ENCODE measurements around the gene ADGRB2.
A peak's percentile ranks its signal among the peaks of the same experiment; 100 is the strongest.

ADGRB2 gene

DNA sequence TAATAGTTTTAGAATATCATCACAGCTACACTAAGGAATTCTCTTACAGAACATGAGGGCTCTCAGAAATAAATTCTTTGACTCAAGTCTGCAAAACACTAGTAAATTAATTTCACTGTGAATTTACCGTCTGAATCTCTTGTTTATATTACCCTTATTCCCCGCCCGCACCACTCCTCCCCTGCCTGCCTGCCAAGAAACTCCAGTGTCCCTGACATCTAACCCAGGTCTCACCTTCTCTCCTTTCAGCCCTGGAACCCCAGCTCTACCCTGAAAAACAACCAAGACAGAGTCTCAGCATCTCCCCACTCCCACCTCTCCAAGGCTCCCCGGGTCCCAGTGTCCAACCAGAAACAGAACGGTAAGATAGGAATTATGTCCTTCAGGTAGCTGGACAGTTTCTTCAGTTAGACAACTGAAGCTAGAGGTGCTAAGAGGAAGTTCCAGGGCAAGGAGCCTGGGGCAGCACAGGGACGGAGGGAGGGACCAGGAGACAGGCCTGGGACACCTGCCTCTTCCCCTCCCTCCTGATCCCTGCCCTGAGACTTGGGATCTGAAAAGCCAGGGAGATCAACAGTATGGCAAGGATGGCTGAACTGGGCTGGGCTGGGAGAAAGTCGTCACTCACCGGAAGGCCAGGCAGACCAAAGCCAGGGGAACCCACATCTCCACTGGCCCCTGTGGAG is 75.8 kb downstream of the ADGRB2 start:
- Mint-ChIP-seq H3K9me3 (no peaks in the 10 kb centered on the region), H3K27me3 (ENCODE audit: low read depth) (peaks cover 4% of the 10 kb centered on the region), H3K4me1 (peaks cover 40% of the 10 kb centered on the region), H3K4me3 (no peak overlapping the region), H3K27ac (peak overlapping the region; percentile 7 to 77 (median 55)), H3K36me3 (ENCODE audit: low read depth) (no peaks in the 10 kb centered on the region)
- TF ChIP-seq CTCF (IDR thresholded peaks at IDR 0.05; ENCODE audit: unreplicated experiment in 3 of 3), result no peak

DNA sequence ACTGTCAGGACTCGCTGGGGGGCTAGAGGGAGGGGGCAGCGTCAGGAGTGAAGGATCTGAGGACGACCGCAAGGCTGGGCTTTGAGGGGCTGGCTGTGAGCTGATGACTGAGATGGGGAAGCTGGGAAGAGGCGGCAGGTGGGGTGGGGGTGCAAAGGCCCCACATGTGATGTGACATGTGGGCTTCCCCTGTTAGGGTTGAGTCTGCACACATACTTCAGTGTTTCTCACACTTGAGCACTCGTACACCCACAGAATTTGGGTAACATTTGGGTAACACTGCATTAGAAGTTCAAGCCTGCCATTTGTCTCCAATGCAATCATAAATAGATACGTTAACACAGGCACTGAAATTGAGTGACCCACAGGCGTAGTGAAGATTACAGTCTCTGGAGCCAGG is 76.5 kb downstream of the ADGRB2 start:
- Mint-ChIP-seq H3K4me3 (no peak overlapping the region), H3K36me3 (ENCODE audit: low read depth) (no peaks in the 10 kb centered on the region), H3K27ac (peak overlapping the region in 2 of 3 experiments; percentile 35 to 77), H3K27me3 (ENCODE audit: low read depth) (peaks cover 4% of the 10 kb centered on the region), H3K9me3 (no peaks in the 10 kb centered on the region), H3K4me1 (peaks cover 32% of the 10 kb centered on the region)
- TF ChIP-seq CTCF (IDR thresholded peaks at IDR 0.05; ENCODE audit: unreplicated experiment in 3 of 3), result no peak

DNA sequence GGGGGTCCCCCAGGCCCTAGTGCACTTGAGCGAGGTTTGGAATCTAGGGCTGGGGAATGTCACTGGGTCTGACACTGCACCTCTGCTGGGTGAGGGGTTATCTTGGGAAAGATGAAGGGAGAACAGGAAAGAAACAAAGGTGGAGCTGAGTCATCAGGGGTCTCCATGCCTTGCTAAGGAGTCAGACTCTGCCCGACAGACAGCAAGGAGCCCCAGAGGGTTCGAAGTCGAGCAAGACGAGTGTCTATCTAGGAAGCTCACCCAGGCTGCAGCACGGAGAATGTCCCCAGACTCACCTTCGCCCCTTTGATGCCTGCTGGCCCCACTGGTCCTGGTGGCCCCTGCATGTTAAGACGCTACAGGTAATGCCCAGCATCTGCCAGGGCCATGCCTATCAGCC is 78.3 kb downstream of the ADGRB2 start:
- Mint-ChIP-seq H3K27me3 (ENCODE audit: low read depth) (peaks cover 4% of the 10 kb centered on the region), H3K9me3 (no peaks in the 10 kb centered on the region), H3K4me3 (no peak overlapping the region), H3K27ac (peak overlapping the region in 1 of 3 experiments; percentile 77), H3K36me3 (ENCODE audit: low read depth) (no peaks in the 10 kb centered on the region), H3K4me1 (peaks cover 39% of the 10 kb centered on the region)
- no peak for TF ChIP-seq CTCF (IDR thresholded peaks at IDR 0.05; ENCODE audit: unreplicated experiment in 3 of 3)

- H3K9me3 Mint-ChIP-seq, result no peaks in the 10 kb centered on the region
- no peak overlapping the region for H3K4me3 Mint-ChIP-seq
- TF ChIP-seq CTCF (IDR thresholded peaks at IDR 0.05; ENCODE audit: unreplicated experiment in 3 of 3), result peak in 1 of 3 experiments; percentile 14
- no peak overlapping the region for H3K27ac Mint-ChIP-seq
- no peaks in the 10 kb centered on the region for H3K36me3 Mint-ChIP-seq (ENCODE audit: low read depth)
- H3K4me1 Mint-ChIP-seq, result peaks cover 30% of the 10 kb centered on the region
- peaks cover 4% of the 10 kb centered on the region for H3K27me3 Mint-ChIP-seq (ENCODE audit: low read depth)
Observed at GRCh38 chr1:31683997-31684396, 80.1 kb downstream of the ADGRB2 start.

GRCh38 chr1:31681415-31681814 is 82.7 kb downstream of the ADGRB2 start:
- H3K27ac Mint-ChIP-seq, result peak overlapping the region in 2 of 3 experiments; percentile 28 to 78
- H3K36me3 Mint-ChIP-seq (ENCODE audit: low read depth), result peaks cover 4% of the 10 kb centered on the region
- H3K9me3 Mint-ChIP-seq, result no peaks in the 10 kb centered on the region
- peaks cover 21% of the 10 kb centered on the region for H3K4me1 Mint-ChIP-seq
- no peak overlapping the region for H3K4me3 Mint-ChIP-seq
- TF ChIP-seq CTCF (IDR thresholded peaks at IDR 0.05; ENCODE audit: unreplicated experiment in 3 of 3), result no peak
- H3K27me3 Mint-ChIP-seq (ENCODE audit: low read depth), result peaks cover 4% of the 10 kb centered on the region

GRCh38 chr1:31679676-31680230 is 84.4 kb downstream of the ADGRB2 start:
- peaks cover 4% of the 10 kb centered on the region for H3K36me3 Mint-ChIP-seq (ENCODE audit: low read depth)
- no peak overlapping the region for H3K4me3 Mint-ChIP-seq
- H3K27me3 Mint-ChIP-seq (ENCODE audit: low read depth), result peaks cover 1% of the 10 kb centered on the region
- H3K9me3 Mint-ChIP-seq, result no peaks in the 10 kb centered on the region
- TF ChIP-seq CTCF (IDR thresholded peaks at IDR 0.05; ENCODE audit: unreplicated experiment in 3 of 3), result no peak
- H3K27ac Mint-ChIP-seq, result peak overlapping the region in 1 of 3 experiments; percentile 23
- H3K4me1 Mint-ChIP-seq, result peaks cover 30% of the 10 kb centered on the region
